GM08714 (cell line): ENCODE data around the gene RPL14.
A peak's percentile ranks its signal among the peaks of the same experiment; 100 is the strongest.

Source experiments
- H3K4me3 ChIP-seq: fragments of 200-500 bp; sonication (Bioruptor generic); 2 replicates; pipeline ENCODE4 v1.5.1; 2014; ENCODE audit warnings: mild to moderate bottlenecking, low read length, inconsistent platforms
- ZNF274 ChIP-seq: IDR thresholded peaks from 2 replicates; pipeline ENCODE4 v1.6.1; 2012; ENCODE audit warnings: mild to moderate bottlenecking, low read depth, low read length

RPL14 gene

GRCh38 chr3:40477666-40478065 is 20.5 kb downstream of the RPL14 start:
- peak overlapping the region; percentile 82 for H3K4me3 ChIP-seq
- TF ChIP-seq ZNF274, result no peak

GRCh38 chr3:40487172-40487571 is 30.0 kb downstream of the RPL14 start:
- no peak overlapping the region for H3K4me3 ChIP-seq
- TF ChIP-seq ZNF274, result no peak

- no peak for TF ChIP-seq ZNF274
- no peak overlapping the region for H3K4me3 ChIP-seq
Measured at GRCh38 chr3:40490916-40491315, 33.8 kb downstream of the RPL14 start.

- no peak for TF ChIP-seq ZNF274
Measured at GRCh38 chr3:40494698-40495097, 37.6 kb downstream of the RPL14 start.

GRCh38 chr3:40497288-40497687 is 40.1 kb downstream of the RPL14 start:
- no peak for TF ChIP-seq ZNF274
- H3K4me3 ChIP-seq, result no peak overlapping the region

More at GRCh38 chr3:40494698-40495097, 37.6 kb downstream of the RPL14 start:
- no peak overlapping the region for H3K4me3 ChIP-seq

- no peak overlapping the region for H3K4me3 ChIP-seq
- no peak for TF ChIP-seq ZNF274
Measured at GRCh38 chr3:40499952-40500351, 42.8 kb downstream of the RPL14 start.

- no peak for TF ChIP-seq ZNF274
Measured at GRCh38 chr3:40502034-40502433, 44.9 kb downstream of the RPL14 start.

GRCh38 chr3:40504636-40505430 is 47.7 kb downstream of the RPL14 start:
- no peak overlapping the region for H3K4me3 ChIP-seq
- no peak for TF ChIP-seq ZNF274

More at GRCh38 chr3:40502034-40502433, 44.9 kb downstream of the RPL14 start:
- no peak overlapping the region for H3K4me3 ChIP-seq

GRCh38 chr3:40505599-40506462 is 48.7 kb downstream of the RPL14 start, which contains the start of gene ZNF620:
Gene ZNF620, plus strand, starts transcription at chr3:40506039. Its CDS starts 314 bp downstream, at chr3:40506353.
- H3K4me3 ChIP-seq, result peak within 1 kb of the TSS; percentile 62
- no peak for TF ChIP-seq ZNF274

- H3K4me3 ChIP-seq, result no peak overlapping the region
- TF ChIP-seq ZNF274, result no peak
Measured at GRCh38 chr3:40511031-40511718, 54.0 kb downstream of the RPL14 start.

- no peak overlapping the region for H3K4me3 ChIP-seq
- TF ChIP-seq ZNF274, result no peak
Measured at GRCh38 chr3:40516201-40516600, 59.1 kb downstream of the RPL14 start.

GRCh38 chr3:40518067-40518466 is 60.9 kb downstream of the RPL14 start:
- H3K4me3 ChIP-seq, result no peak overlapping the region
- no peak for TF ChIP-seq ZNF274
